HG02642 (cell line): ENCODE results near the gene CDKAL1.
"Not testable (repeated sequence)": the region's sequence is repeated elsewhere in the genome, so short reads cannot be mapped to it uniquely, and the experiment has no call there.

Experiments used
- ATAC-seq: cut with Tn5 transposase; IDR thresholded peaks from one replicate; pipeline ENCODE4 v1.9.1; 2021; ENCODE audit warnings: mild to moderate bottlenecking; ENCODE audit not compliant: unreplicated experiment, poor library complexity

The CDKAL1 gene

GRCh38 chr6:20534295-20535262, at the start of gene CDKAL1:
TSS of gene CDKAL1 (plus strand) at chr6:20534457. CDS start at chr6:20546351, 11,894 bp downstream.
- peak; percentile 89 for ATAC-seq

- ATAC-seq, result no peak
These were observed 47.6 kb upstream of the CDKAL1 start for GRCh38 chr6:20486641-20487040.

DNA sequence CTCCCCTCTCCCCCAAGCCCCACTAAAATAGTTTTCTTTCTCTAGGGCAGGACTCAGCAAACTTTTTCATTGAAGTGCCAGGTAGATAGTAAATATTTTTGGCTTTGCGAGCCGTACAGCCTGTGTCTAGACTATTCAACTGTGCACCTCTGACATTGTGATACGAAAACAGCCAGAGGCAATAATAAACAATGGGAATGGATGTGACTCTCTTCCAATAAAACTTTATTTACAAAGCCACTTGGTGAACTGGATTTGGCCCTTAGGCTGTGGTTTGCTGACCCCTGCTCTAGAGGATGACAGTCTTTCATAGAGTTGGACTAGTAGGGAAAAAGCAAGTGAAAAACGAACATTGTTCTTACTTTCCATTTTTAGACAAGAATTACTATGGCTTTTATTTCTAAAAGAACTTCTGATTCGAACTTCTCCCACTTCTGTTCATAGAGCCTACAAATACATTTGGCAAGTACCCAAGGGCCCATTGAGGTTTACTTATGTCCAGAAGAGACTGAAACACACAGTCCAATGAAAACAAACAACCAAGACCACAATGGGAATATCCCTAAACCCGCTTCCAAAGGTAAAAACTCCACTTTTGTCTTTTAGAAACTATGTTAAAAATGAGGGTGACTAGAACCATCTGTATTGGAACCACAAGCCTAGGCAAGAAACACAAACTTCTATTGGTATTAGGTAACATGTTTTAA, 46.4 kb upstream of the CDKAL1 start:
- no peak for ATAC-seq

- no peak for ATAC-seq
These were observed 43.7 kb upstream of the CDKAL1 start for GRCh38 chr6:20490591-20490990.

DNA sequence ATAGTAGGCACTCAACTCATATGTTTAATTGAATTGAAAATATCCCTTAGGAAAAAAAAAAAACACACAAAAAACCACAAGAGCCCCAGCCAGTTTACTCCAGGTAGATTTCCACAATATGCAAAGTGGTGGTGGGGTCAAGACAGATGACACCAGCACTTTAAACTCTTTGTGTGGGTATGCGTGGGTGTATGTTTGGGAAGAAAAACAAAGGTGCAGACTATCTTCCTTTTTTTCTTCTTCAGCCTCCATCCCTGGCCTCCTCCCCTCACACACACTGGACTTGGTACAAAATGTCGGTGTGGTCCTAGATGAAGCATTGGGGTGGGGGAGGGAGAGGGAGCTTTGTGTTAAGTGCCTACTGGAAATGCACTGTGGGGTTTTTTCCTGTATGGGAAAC, 42.2 kb upstream of the CDKAL1 start:
- no peak for ATAC-seq

DNA sequence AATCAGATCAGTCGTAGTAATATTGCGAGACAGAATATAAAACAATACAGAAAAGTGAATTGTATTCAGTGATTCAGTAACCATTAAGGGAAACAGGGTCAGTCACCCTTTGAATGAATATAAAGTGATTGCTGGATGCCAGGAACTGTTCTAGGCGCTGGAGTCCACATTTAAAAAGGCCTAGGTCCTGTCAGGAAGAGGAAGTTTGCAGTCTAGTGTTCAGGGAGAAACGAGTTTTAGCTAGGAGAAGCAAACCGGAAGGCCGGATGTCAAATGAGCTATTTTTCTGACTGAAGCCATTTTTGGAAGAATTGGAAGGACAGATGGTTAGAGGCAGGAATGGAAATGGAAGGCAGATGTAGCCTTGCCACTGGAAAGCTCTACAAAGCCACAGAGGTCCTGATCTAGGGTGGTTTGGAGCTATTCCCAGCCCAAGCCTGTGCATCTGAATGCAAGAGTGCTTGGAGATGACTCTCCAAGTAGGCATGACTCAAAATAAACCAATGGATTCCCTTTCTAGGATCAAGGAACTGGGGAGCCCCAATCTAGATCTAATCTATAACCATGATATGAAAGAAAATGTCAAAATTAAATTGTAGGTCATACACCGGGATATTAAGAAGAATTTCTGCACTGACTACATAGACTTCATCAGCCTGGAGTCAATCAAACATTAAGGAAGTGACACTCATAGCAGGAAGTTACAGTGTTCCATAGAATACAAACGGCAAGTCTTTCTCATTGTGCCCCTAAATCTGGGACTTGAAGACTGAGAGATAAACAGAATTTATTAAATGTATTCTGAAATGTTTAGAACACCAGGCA, 36.8 kb upstream of the CDKAL1 start:
- no peak for ATAC-seq

- ATAC-seq, result no peak
These were observed 36.2 kb upstream of the CDKAL1 start for GRCh38 chr6:20498041-20498385.

GRCh38 chr6:20509212-20509611, 25.0 kb upstream of the CDKAL1 start:
- no peak for ATAC-seq

GRCh38 chr6:20511852-20512251, 22.4 kb upstream of the CDKAL1 start:
- ATAC-seq, result no peak

GRCh38 chr6:20525208-20525607, 9.0 kb upstream of the CDKAL1 start:
- ATAC-seq, result not testable (repeated sequence)

GRCh38 chr6:20529086-20529448, 5.2 kb upstream of the CDKAL1 start:
- ATAC-seq, result peak; percentile 42

GRCh38 chr6:20532881-20533280, 1.4 kb upstream of the CDKAL1 start:
- ATAC-seq, result no peak

- ATAC-seq, result peak; percentile 2
These were observed 437 bp upstream of the CDKAL1 start for GRCh38 chr6:20533746-20534294.

GRCh38 chr6:20538131-20538662, 3.9 kb downstream of the CDKAL1 start:
- ATAC-seq, result no peak

- no peak for ATAC-seq
These were observed 4.7 kb downstream of the CDKAL1 start for GRCh38 chr6:20538907-20539306.

GRCh38 chr6:20539387-20539786, 5.1 kb downstream of the CDKAL1 start:
- ATAC-seq, result no peak

DNA sequence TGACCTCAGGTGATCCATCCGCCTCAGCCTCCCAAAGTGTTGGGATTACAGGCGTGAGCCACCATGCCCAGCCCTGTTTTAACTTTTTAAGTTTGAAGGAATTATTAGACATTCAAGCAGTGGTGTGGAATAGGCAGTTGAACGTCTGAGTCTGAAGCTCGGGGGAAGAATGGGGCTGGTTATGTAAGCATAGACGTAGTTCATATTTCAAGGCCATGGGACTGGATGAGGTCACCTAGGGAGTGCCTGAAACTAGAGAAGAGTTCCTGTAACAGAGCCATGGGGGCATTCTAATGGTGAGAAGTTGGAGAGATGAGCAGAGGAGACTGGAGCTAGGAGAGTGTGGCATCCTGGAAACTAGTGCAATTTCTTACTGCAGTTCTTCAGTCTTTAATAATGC, 6.4 kb downstream of the CDKAL1 start:
- no peak for ATAC-seq

DNA sequence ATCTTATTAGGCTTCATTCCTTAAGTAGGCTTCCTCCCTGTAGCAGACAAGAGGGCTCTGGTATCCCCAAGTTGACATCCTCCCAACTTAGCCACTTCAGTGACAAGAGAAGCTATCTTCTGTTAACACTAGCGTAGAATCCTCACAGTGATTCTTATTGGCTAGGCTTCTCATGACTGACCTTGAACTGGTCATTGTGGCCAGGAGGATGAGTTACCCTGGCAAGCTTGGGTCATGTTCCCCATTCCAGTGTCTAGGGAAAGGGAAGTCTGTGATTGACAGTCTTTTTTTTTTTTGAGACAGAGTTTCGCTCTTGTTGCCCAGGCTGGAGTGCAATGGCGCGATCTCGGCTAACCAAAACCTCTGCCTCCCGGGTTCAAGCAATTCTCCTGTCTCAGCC, 7.1 kb downstream of the CDKAL1 start:
- no peak for ATAC-seq

DNA sequence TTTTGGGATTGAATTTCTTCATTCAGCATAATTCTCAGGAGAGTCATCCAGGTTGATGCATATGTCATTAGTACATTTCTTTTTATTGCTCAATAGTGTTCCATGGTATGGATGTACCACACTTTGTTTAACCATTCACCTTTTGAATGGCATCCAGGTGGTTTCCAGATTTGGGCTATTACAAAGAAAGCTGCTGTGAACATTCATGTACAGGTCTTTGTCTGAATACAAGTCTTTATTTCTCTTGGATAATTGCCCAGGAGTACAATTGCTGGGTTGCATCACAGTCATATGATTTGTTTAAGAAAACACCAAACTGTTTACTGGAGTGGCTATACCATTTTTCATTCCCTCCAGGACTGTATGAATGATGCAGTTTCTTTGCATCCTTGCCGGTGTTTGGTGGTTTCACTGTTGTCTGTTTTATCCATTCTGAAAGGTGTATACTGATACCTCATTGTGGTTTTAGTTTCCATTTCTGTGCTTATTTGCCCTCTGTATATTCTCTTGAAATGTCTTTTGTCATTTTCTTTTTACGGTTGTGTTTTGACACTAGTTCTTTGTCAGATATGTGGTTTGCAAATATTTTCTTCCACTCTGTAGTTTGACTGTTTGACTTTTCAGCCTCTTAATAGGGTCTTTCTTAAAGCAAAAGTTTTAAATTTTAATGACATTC, 8.8 kb downstream of the CDKAL1 start:
- peak; percentile 98 for ATAC-seq

DNA sequence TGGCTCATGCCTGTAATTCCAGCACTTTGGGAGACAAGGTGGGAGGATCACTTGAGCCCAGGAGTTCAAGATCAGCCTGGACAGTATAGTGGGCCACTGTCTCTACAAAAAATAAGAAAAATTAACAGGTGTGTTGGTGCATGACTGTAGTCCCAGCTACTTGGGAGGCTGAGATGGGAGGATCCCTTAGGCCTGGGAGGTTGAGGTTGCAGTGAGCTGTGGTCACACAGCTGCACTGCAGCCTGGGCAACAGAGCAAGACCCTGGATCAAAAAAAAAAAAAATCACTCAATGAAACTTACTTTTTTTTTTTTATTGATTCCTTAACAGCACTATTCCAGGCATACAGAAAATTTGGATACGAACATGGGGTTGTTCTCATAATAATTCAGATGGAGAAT, 14.0 kb downstream of the CDKAL1 start:
- no peak for ATAC-seq
